Measurements from ENCODE around the gene C5orf63. TPM values are rescaled to one million over a fixed set of nuclear protein-coding genes. Genes with fewer than 3 reads are reported as not detected.
"Not testable (repeated sequence)": the region's sequence is repeated elsewhere in the genome, so short reads cannot be mapped to it uniquely, and the experiment has no call there.

C5orf63 gene
- total RNA-seq, 4 donors from 2014 or later: 1.8 to 6.5 (median 4.7) TPM

GRCh38 chr5:127025467-127025866 is 47.8 kb downstream of the C5orf63 start:
- DNase-seq (ENCODE audit: low spot score) (no peak), ATAC-seq (ENCODE audit: low FRiP score) (no peak)
- TF ChIP-seq CTCF (IDR thresholded peaks at IDR 0.05): no peak

- ATAC-seq (ENCODE audit: low FRiP score) (no peak), DNase-seq (ENCODE audit: low spot score) (no peak)
- no peak for TF ChIP-seq CTCF (IDR thresholded peaks at IDR 0.05)
Measured at GRCh38 chr5:127024821-127025220, 48.5 kb downstream of the C5orf63 start.

GRCh38 chr5:127023552-127024191 is 49.6 kb downstream of the C5orf63 start:
- DNase-seq (ENCODE audit: low spot score); ATAC-seq (ENCODE audit: low FRiP score): not testable (repeated sequence)

- no peak for TF ChIP-seq CTCF (IDR thresholded peaks at IDR 0.05)
- DNase-seq (ENCODE audit: low spot score): no peak
Measured at GRCh38 chr5:127022846-127023245, 50.5 kb downstream of the C5orf63 start.

GRCh38 chr5:127019928-127020327 is 53.4 kb downstream of the C5orf63 start:
- no peak for TF ChIP-seq CTCF (IDR thresholded peaks at IDR 0.05)
- ATAC-seq (ENCODE audit: low FRiP score) (no peak), DNase-seq (ENCODE audit: low spot score) (no peak)

More at GRCh38 chr5:127022846-127023245, 50.5 kb downstream of the C5orf63 start:
- ATAC-seq (ENCODE audit: low FRiP score): no peak

- ATAC-seq (ENCODE audit: low FRiP score); DNase-seq (ENCODE audit: low spot score): not testable (repeated sequence)
Measured at GRCh38 chr5:127016722-127017121, 56.6 kb downstream of the C5orf63 start.

GRCh38 chr5:127015716-127016115 is 57.6 kb downstream of the C5orf63 start:
- TF ChIP-seq CTCF (IDR thresholded peaks at IDR 0.05): no peak
- DNase-seq (ENCODE audit: low spot score) (no peak), ATAC-seq (ENCODE audit: low FRiP score) (no peak)

- TF ChIP-seq CTCF (IDR thresholded peaks at IDR 0.05): no peak
- ATAC-seq (ENCODE audit: low FRiP score) (no peak), DNase-seq (ENCODE audit: low spot score) (no peak)
Measured at GRCh38 chr5:127014573-127014972, 58.7 kb downstream of the C5orf63 start.

Data from omental fat pad (tissue), 4 donors.